CD4-positive, alpha-beta T cell treated with Interleukin-17A for 4 hours (primary cell): ENCODE results near the gene DHH.

ENCODE experiments used
- DNase-seq: peaks from one replicate; pipeline ENCODE4 v3.0.0-alpha.2; 2020; ENCODE audit warnings: mixed read lengths

Gene DHH

GRCh38 chr12:49048953-49049352 lies 45.6 kb downstream of the DHH start:
- no peak for DNase-seq

GRCh38 chr12:49046129-49046895 lies 48.3 kb downstream of the DHH start:
- DNase-seq: no peak

- DNase-seq: no peak
These were observed 49.9 kb downstream of the DHH start for GRCh38 chr12:49044660-49045059.

- DNase-seq: peak; percentile 87
These were observed 50.7 kb downstream of the DHH start for GRCh38 chr12:49043856-49044258.

GRCh38 chr12:49043241-49043640 lies 51.4 kb downstream of the DHH start:
- DNase-seq: no peak

GRCh38 chr12:49041881-49042484 lies 52.6 kb downstream of the DHH start:
- no peak for DNase-seq

GRCh38 chr12:49041036-49041880 lies 53.3 kb downstream of the DHH start:
- DNase-seq: no peak

- no peak for DNase-seq
These were observed 54.2 kb downstream of the DHH start for GRCh38 chr12:49040364-49040855.

- DNase-seq: no peak
These were observed 54.9 kb downstream of the DHH start for GRCh38 chr12:49039421-49040363.

GRCh38 chr12:49038291-49038955 lies 56.2 kb downstream of the DHH start:
- no peak for DNase-seq

- DNase-seq: no peak
These were observed 56.7 kb downstream of the DHH start for GRCh38 chr12:49037947-49038237.

- DNase-seq: no peak
These were observed 57.3 kb downstream of the DHH start for GRCh38 chr12:49037111-49037946.
